VCaP (cell line): ENCODE data around the gene MAP3K8.
"Not testable (repeated sequence)": the region's sequence is repeated elsewhere in the genome, so short reads cannot be mapped to it uniquely, and the experiment has no call there.

Experiments
- H3K27ac ChIP-seq: fragments of 450-650 bp; 2 replicates; pipeline ENCODE4 v1.5.1; 2017
- TF ChIP-seq, protein P1 (sequence below): fragments of 450-650 bp; conservative IDR thresholded peaks from 2 replicates; pipeline ENCODE4 v1.5.1; 2017; ENCODE audit warnings: mild to moderate bottlenecking, moderate library complexity

The MAP3K8 gene

DNA sequence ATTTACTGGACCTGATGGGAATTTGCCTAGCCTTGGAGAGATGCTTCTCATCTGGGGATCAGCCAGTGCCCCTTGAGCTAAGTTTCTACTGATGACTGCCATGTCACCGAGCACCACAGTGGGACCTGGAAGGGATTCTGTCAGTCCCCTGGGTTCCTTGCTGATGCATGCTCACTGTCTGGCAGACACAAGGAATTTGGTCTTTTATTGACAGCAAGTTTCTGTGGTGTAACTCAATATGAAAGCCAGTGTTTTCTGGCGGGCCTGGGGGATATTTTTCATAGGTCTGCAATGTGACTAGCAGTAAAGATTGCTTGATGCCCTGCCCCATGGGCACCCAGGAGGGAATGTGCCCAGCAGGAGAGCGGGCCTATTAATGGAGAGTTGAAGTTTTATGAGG, 30.7 kb downstream of the MAP3K8 start:
- TF ChIP-seq, protein P1, sequence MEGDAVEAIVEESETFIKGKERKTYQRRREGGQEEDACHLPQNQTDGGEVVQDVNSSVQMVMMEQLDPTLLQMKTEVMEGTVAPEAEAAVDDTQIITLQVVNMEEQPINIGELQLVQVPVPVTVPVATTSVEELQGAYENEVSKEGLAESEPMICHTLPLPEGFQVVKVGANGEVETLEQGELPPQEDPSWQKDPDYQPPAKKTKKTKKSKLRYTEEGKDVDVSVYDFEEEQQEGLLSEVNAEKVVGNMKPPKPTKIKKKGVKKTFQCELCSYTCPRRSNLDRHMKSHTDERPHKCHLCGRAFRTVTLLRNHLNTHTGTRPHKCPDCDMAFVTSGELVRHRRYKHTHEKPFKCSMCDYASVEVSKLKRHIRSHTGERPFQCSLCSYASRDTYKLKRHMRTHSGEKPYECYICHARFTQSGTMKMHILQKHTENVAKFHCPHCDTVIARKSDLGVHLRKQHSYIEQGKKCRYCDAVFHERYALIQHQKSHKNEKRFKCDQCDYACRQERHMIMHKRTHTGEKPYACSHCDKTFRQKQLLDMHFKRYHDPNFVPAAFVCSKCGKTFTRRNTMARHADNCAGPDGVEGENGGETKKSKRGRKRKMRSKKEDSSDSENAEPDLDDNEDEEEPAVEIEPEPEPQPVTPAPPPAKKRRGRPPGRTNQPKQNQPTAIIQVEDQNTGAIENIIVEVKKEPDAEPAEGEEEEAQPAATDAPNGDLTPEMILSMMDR, result no peak
- no peak overlapping the region for H3K27ac ChIP-seq

DNA sequence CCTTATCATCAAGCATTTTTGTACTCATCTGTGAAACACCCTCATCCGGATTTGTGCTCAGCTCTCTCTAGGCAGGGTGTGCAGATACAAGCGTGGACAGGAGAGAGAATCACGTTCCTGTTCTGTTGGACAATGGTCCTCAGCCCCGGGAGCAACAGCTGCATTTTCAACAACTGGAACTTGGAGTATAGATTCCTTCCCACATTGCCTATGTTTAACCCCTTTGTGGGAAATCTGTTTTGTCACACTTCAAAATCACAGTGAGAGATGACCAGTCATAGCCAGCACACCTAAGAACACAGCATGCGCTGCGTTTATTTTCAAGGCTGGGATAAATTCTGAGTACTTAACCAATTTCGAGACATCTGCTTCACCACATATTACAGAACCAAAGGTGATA, 32.5 kb downstream of the MAP3K8 start:
- no peak overlapping the region for H3K27ac ChIP-seq
- TF ChIP-seq, protein P1, result no peak

DNA sequence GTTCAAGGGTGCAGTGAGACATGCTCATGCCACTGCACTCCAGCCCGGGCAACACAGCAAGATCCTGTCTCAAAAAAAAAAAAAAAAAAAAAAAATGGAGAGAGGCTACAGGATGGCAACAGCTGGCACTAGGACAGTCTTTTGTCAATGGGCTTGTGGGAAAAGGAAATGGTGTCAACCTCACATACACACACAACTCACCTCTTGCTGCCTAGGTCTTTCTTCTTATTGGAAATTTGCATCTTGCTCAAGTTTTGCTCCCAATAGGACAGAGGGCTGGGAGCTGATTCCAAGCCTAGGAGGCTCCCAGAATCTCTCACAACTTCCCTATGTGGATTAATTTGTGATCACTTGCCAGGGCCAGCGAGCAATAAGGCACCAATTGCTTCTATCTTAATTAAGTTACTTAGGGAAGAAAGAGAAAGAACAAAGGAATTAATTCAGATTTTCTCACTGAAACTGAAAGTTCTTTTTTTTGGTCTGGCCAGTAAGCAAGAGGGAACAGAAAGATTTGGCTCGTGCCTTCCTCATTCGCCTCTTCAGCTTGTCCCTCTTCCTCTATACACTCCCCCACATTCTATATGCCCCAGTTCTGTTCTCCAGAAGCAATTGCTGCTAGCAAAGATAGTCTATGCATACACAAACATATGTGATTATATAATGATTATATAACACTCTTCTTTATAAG, 33.8 kb downstream of the MAP3K8 start:
- TF ChIP-seq, protein P1, result no peak
- H3K27ac ChIP-seq, result no peak overlapping the region

DNA sequence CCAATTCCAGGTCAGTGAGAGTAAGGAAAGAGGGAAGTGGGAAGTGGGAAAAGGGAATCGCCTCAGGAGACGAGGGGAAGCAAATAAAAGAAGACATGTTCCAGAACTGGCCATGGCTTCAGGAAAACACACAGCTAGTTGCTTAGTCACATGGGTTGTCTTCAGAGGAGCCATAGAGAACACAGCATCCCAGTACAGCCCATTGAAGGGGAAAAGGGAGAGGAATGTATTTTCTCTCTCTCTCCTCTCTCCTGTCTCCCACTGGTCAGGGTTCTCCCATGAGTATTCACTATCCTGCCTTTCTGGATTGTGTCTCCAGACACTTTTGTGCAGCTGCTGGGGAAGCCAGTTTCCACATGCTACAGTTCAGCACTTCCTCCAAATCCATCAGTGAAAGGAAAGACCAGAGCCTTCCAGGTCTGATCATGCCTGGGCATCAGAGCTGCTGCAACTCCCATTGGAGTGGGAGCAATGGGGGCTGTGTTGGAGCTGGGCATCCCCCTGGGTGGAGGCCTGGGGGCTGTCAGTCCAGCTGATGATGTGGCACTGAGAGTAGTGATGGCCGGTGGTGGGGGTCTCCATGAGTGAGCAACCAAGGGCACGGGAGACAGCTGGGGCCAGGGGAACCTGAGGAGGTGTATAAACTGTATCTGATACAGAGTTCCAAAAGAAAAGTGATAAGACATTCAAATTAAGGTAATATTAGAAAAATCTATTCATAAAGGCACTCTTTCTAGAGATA, 38.6 kb downstream of the MAP3K8 start:
- no peak overlapping the region for H3K27ac ChIP-seq
- TF ChIP-seq, protein P1, result no peak

DNA sequence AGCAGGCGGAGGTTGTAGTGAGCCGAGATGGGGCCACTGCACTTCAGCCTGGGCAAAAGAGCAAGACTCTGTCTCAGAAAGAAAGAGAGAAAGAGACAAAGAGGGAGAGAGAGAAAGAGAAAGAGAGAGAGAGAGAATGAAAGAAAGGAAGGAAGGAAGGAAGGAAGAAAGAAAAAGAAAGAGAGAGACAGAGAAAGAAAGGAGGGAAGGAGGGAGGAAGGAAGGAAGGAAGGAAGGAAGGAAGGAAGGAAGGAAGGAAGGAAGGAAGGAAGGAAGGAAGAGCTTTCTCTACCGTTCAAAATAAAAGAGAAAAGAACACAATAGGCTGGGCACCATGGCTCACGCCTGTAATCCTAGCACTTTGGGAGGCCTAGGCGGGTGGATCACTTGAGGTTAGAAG, 41.5 kb downstream of the MAP3K8 start:
- not testable (repeated sequence) for H3K27ac ChIP-seq

DNA sequence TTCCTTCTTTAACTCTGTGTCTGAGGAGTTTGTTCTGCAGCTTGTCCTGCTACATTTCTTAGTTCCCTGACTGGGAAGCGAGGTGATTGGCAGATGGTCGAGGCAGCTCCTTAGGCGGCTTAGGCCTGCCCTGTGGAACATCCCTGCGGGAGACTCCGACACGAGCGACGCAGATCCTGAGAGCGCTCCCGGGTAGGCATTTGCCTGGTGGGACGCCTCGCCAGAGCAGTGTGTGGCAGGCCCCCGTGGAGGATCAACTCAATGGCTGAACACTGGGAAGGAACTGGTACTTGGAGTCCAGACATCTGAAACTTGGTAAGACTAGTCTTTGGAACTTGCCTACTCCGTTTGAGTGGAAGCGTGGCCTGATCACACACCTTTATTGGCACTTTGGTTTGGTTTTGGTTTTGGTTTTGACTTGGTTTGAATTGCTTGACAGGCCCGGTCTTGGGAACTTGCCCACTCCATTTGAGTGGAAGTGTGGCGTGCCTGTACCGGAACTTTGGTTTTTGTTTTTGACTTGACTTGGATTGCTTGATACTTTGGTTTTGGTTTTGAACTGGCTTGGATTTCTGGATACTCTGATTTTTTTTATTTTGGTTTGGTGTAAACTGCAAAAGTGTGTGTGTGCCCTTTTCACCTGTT, 42.6 kb downstream of the MAP3K8 start:
- no peak overlapping the region for H3K27ac ChIP-seq
- TF ChIP-seq, protein P1, result no peak

DNA sequence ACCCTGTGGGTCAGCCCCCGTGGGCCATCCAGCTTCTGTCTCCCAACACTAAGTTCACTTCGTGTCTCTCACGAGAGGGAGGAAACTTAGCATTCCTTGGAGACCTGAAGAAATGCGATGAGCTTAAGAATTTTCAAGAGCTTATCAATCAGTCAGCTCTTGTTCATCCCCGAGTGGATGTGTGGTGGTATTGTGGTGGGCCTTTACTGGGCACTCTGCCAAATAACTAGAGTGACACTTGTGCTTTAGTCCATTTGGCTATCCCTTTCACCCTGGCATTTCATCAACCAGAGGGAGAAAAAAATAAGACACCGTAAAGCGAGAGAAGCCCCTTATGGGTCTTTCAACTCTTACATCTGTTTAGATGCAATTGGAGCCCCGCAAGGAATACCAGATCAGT, 45.5 kb downstream of the MAP3K8 start:
- not testable (repeated sequence) for H3K27ac ChIP-seq

DNA sequence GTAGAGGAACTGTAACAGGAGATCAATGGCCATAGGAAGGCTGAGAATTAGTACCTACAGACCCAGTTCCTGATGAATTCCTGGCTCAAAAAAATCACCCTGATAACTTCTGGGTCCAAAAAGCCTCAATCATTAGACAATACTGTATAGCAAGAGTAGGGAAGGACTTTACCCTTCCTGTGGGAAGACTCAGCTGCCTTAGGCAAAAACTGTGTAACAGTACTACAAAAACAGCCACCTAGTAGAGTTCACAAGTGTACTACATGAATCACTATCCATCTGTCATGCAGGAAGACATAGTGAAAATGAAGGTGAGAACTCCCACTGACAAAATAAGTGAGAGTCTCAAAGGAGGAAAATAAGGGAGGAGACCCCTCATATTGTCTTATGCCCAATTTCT, 47.6 kb downstream of the MAP3K8 start:
- TF ChIP-seq, protein P1, result no peak
- H3K27ac ChIP-seq, result no peak overlapping the region
